Smooth muscle cell of trachea (primary cell): Measurements from ENCODE around the gene OR2A5. TPM values are rescaled to one million over a fixed set of nuclear protein-coding genes. Genes with fewer than 3 reads are reported as not detected.

ENCODE experiments used
- total RNA-seq: library from RNA; depleted of rRNA; stranded (reverse); fragments of >200 nt; gene quantifications from 2 replicates; pipeline ENCODE4 v1.2.1, GENCODE V29; 2014

Gene OR2A5, protein sequence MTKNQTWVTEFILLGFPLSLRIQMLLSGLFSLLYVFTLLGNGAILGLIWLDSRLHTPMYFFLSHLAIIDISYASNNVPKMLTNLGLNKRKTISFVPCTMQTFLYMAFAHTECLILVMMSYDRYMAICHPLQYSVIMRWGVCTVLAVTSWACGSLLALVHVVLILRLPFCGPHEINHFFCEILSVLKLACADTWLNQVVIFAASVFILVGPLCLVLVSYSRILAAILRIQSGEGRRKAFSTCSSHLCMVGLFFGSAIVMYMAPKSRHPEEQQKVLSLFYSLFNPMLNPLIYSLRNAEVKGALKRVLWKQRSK
- total RNA-seq: not detected in 2 replicates

DNA sequence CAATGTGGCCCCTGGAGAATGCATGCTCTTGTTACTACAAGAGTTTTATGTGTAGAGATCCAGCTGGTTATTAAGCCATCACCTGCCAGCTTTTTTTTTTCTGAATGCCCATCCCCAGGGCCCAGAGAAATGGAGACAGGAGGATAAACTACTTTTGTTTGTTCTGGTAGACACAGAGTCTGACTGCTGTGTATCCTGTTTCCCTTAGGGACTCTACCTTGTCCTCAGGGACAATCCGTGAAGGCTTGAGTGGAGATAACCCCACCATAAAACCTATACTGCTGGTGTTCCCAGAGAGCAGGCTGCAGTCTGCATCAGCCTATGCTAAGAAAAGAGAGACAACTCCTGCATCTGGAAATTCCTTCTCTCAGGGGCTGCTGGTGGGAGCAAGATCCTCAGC, at the start of gene OR2A5:
OR2A5 (plus strand) TSS at position 301 of the 400 bp plus-strand sequence. CDS start 1,454 bp downstream, outside the sequence.

DNA sequence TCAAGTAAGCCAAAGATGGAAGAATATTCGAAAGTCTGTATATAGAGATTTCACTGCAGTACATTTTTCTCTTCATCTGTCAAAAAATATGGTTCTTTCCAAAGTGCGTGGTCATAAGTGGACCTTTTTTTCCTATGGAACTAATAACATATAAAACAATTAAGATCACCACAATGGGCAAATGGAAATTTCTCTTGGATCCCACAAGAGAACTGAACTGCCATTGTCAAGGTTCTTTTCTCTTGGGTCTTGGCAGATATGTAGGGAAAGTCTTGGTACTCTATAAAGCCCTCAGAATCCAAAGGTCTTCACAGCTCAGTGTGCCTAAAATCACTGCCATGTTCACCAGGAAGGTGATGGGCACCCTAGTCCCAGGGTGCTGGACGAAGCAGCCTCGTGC, 48.7 kb upstream of the OR2A5 start, which contains the start of gene OR6B1:
OR6B1 (plus strand) TSS at position 301 of the 400 bp plus-strand sequence. CDS start 3,677 bp downstream, outside the sequence.

DNA sequence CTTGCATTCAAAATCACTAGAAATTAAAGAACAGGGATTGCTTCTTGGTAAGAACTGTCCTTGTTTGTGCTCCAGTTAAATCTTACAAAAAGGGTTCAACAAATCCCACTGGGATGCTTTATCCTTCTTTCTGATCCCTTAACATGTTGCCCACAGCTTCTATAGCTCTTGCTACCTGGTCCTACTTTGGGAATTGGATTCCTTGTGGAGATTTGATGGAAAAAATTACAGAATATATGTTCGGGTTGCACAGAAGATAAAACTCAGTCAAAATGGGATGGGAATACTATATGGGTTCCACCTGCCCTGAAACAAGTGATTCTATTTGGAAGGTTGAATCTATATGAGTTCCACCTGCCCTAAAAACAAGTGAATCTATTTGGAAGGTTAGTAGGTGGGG, 20.8 kb downstream of the OR2A5 start, which contains the start of gene OR2A25:
OR2A25 (plus strand) TSS at position 301 of the 400 bp plus-strand sequence. CDS start 4,409 bp downstream, outside the sequence.

DNA sequence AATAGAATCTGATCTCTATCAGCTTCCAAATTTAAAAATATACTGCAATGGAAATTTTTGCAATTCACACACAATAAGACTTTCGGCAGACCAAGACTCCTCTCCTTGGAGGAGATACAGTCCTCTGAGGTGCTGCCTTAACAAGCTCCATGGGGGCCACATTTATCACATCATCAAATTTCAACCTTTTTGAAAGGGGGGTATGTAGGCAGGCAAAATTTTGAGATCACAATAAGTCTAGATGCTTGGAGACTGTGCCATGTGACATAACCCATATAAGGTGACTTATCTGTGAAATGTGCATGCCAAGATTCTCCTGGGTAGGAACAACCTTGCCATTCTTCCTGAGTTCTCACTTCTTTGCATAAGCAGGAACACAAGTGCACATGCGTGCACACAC, 37.2 kb downstream of the OR2A5 start, which contains the start of gene OR2A12:
OR2A12 (plus strand) TSS at position 301 of the 400 bp plus-strand sequence. CDS start 8,830 bp downstream, outside the sequence.

Other genes starting within 250 kb of the OR2A5 start
- 76.6 and 100 TPM in 2 replicates for gene TCAF1, start 146.8 kb upstream of the OR2A5 start, total RNA-seq
- gene OR2F2, start 113.7 kb upstream of the OR2A5 start, total RNA-seq: not detected in 2 replicates
- under 0.01 TPM in 1 of 2 replicates, not detected in the other for gene OR2F1, start 94.1 kb upstream of the OR2A5 start, total RNA-seq
- not detected in 2 replicates for gene OR6B1, start 48.6 kb upstream of the OR2A5 start, total RNA-seq
- gene OR2A25, start 20.9 kb downstream of the OR2A5 start, total RNA-seq: not detected in 2 replicates
- not detected in 2 replicates for gene OR2A12, start 37.3 kb downstream of the OR2A5 start, total RNA-seq
- gene OR2A2, start 60.6 kb downstream of the OR2A5 start, total RNA-seq: not detected in 2 replicates
- not detected in 2 replicates for gene OR2A14, start 74.2 kb downstream of the OR2A5 start, total RNA-seq
- gene CTAGE4, start 134.5 kb downstream of the OR2A5 start, total RNA-seq: 1.3 and 2.0 TPM in 2 replicates
- 2.3 and 2.8 TPM in 2 replicates for gene ARHGEF35, start 146.9 kb downstream of the OR2A5 start, total RNA-seq
- 0.15 TPM in 1 of 2 replicates, not detected in the other for gene OR2A42, start 190.7 kb downstream of the OR2A5 start, total RNA-seq
- gene OR2A7, start 215.8 kb downstream of the OR2A5 start, total RNA-seq: 0.29 and 0.33 TPM in 2 replicates
- not detected in 2 replicates for gene CTAGE8, start 220.3 kb downstream of the OR2A5 start, total RNA-seq